ENCODE results near the gene MYL6. TPM values are rescaled to one million over a fixed set of nuclear protein-coding genes. Genes with fewer than 3 reads are reported as not detected.

MYL6 gene
- total and polyA plus RNA-seq, 4 donors = 887 to 2,396 (median 1,446) TPM

DNA sequence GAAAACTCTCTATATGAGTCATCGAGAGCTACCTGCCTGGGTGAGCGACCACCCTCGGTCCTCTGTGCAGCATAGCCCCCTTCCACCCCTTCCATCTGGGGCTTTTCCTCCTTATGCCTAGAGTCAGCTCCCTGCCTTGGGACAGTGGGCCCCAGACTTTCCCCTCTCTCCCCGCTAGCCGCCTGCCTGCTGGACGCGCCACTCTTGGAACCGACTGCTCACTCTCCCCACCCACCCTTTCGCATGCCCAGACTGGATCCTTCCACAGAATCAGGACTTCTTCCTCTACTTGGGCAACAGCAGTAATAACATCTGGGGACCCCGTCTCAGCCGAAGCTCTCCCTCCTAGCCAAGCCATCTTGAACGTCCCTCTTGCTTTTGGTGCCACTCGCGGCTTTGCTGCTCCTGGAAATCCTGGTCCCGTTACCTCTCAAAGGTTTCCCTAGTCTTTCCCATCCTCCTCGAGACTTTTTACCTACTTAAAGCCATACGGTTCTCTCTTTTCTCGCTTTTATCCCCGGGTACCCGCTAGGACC, 29.4 kb upstream of the MYL6 start:
- under 1% methylated on average over 20 of the region's 20 CpGs for WGBS (ENCODE audit: insufficient coverage)
- DNase-seq (ENCODE audit: low read depth in 4 of 6, low spot score in 6 of 6) = peak in 2 of 6 donors; percentile 32 to 51
- Histone ChIP-seq H3K4me1 (ENCODE audit: control insufficient read depth, insufficient read depth, low read length) (peaks cover 30% of the 10 kb centered on the region), H3K9me3 (ENCODE audit: control insufficient read depth, insufficient read depth, low read length) (no peaks in the 10 kb centered on the region), H3K27me3 (ENCODE audit: control insufficient read depth, insufficient read depth, low read length) (no peaks in the 10 kb centered on the region), H3K27ac (ENCODE audit: low read depth, low read length) (peak overlapping the region; percentile 92), H3K36me3 (ENCODE audit: control insufficient read depth, insufficient read depth, low read length) (peaks cover 39% of the 10 kb centered on the region), H3K4me3 (ENCODE audit: low read depth, low read length) (peak overlapping the region; percentile 91)

DNA sequence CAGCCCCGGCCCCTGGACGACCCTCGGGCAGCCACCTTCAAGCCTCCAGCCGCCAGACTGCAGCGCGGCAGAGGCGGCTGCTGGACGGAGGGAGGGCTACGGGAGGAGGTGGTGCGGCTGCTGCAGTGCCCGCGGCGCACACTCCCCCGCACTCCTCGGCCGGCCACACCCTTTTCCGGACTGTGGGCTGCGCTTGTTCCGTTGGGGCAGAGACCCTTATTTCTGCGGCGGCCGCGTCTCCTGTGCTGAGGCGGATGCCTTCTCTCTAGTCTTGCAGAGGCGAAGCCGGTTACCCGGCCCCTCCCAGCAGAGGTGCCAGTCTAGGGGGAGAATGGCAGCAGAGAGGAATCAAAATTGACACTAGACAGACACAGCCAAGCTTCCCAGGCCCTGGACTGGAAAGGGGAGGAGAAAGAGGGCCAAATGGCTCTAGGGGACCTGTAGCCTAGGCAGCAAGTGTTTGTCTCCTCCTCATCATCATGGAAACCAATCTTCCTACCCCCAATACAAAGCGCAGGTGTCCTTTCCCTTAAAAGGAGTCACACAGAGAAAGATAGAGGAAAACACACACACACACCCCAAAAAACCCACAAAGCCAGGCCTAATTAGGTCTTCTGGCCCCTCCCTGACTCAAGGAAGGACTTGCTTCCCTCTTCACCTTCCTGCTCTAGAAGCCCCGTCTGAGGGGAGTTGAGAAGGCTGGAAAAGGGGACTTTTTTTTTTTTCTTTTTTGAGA, 28.8 kb upstream of the MYL6 start:
- Histone ChIP-seq H3K9me3 (ENCODE audit: control insufficient read depth, insufficient read depth, low read length) (no peaks in the 10 kb centered on the region), H3K36me3 (ENCODE audit: control insufficient read depth, insufficient read depth, low read length) (peaks cover 46% of the 10 kb centered on the region), H3K27ac (ENCODE audit: low read depth, low read length) (peak overlapping the region; percentile 92), H3K4me3 (ENCODE audit: low read depth, low read length) (peak overlapping the region; percentile 91), H3K4me1 (ENCODE audit: control insufficient read depth, insufficient read depth, low read length) (peaks cover 30% of the 10 kb centered on the region), H3K27me3 (ENCODE audit: control insufficient read depth, insufficient read depth, low read length) (no peaks in the 10 kb centered on the region)
- DNase-seq (ENCODE audit: low read depth in 4 of 6, low spot score in 6 of 6) = peak in 2 of 6 donors; percentile 56 to 66
- under 1% methylated on average over 23 of the region's 29 CpGs for WGBS (ENCODE audit: insufficient coverage)

DNA sequence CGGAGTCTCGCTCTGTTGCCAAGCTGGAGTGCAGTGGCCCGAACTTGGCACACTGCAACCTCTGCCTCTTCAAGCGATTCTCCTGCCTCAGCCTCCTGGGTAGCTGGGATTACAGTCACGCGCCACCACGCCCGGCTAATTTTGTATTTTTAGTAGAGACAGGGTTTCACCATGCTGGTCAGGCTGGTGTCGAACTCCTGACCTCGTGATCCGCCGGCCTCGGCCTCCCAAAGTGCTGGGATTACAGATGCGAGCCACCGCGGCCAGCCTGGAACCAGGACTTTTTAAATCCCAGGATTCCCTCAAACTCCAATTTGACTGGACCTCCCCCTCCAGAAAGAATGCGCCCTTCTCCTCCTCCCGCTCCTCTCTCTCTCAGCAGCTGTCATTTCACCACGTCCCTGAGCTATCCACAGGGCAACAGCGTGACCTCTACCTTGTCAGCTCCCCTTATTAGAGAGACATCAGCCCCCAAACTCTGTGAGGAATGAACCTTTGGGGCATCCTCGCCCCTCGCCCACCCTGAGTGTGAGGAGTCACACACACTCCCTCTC, 28.1 kb upstream of the MYL6 start:
- peak overlapping the region; percentile 91 for H3K4me3 ChIP-seq (ENCODE audit: low read depth, low read length)
- H3K4me1 ChIP-seq (ENCODE audit: control insufficient read depth, insufficient read depth, low read length) = peaks cover 30% of the 10 kb centered on the region
- H3K36me3 ChIP-seq (ENCODE audit: control insufficient read depth, insufficient read depth, low read length) = peaks cover 50% of the 10 kb centered on the region
- DNase-seq (ENCODE audit: low read depth in 4 of 6, low spot score in 6 of 6) = no peak
- H3K27ac ChIP-seq (ENCODE audit: low read depth, low read length) = no peak overlapping the region
- no peaks in the 10 kb centered on the region for H3K9me3 ChIP-seq (ENCODE audit: control insufficient read depth, insufficient read depth, low read length)
- 73% methylated on average over 22 of the region's 22 CpGs for WGBS (ENCODE audit: insufficient coverage)
- no peaks in the 10 kb centered on the region for H3K27me3 ChIP-seq (ENCODE audit: control insufficient read depth, insufficient read depth, low read length)

DNA sequence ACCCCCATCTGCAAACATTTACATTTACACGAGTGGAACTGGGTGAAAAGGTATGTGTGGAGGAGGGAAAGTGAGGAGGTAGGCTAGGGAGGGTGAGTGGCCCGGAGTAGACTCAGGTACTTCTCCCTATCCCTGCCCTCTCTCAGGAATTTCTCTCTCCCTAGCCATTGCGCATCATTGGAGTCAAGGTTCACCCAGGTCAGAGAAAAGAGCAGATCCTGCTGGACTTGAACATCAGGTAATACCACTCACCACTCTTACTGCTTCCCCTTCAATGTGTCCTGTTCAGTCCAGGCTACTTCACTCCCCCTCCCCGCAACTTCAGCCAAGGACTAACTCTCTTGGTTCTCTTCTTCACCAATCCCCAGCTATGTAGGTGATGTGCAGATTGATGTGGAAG, 27.3 kb upstream of the MYL6 start:
- no peak for DNase-seq (ENCODE audit: low read depth in 4 of 6, low spot score in 6 of 6)
- H3K4me1 ChIP-seq (ENCODE audit: control insufficient read depth, insufficient read depth, low read length) = peaks cover 30% of the 10 kb centered on the region
- 100% methylated on average over 1 of the region's 4 CpGs for WGBS (ENCODE audit: insufficient coverage)
- H3K9me3 ChIP-seq (ENCODE audit: control insufficient read depth, insufficient read depth, low read length) = no peaks in the 10 kb centered on the region
- no peak overlapping the region for H3K27ac ChIP-seq (ENCODE audit: low read depth, low read length)
- H3K4me3 ChIP-seq (ENCODE audit: low read depth, low read length) = no peak overlapping the region
- H3K27me3 ChIP-seq (ENCODE audit: control insufficient read depth, insufficient read depth, low read length) = no peaks in the 10 kb centered on the region
- H3K36me3 ChIP-seq (ENCODE audit: control insufficient read depth, insufficient read depth, low read length) = peaks cover 53% of the 10 kb centered on the region

DNA sequence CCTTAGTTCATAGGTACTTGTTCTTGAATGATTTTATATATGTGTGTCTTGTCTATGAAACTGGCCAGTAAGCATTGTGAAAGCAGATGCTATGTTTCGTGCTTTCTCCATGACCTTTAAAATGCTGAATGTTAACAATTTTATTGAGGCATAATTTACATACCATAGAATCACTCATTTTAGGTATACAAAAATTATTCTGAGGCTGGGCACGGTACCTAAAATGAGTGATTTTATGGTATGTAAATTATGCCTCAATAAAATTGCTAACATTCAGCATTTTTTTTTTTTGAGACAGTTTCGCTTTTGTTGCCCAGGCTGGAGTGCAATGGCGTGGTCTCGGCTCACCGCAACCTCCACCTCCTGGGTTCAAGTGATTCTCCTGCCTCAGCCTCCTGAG, 23.3 kb upstream of the MYL6 start:
- Histone ChIP-seq H3K27me3 (ENCODE audit: control insufficient read depth, insufficient read depth, low read length) (no peaks in the 10 kb centered on the region), H3K4me1 (ENCODE audit: control insufficient read depth, insufficient read depth, low read length) (peaks cover 7% of the 10 kb centered on the region), H3K27ac (ENCODE audit: low read depth, low read length) (no peak overlapping the region), H3K4me3 (ENCODE audit: low read depth, low read length) (no peak overlapping the region), H3K9me3 (ENCODE audit: control insufficient read depth, insufficient read depth, low read length) (no peaks in the 10 kb centered on the region), H3K36me3 (ENCODE audit: control insufficient read depth, insufficient read depth, low read length) (peaks cover 91% of the 10 kb centered on the region)
- no peak for DNase-seq (ENCODE audit: low read depth in 4 of 6, low spot score in 6 of 6)
- 96% methylated on average over 4 of the region's 6 CpGs for WGBS (ENCODE audit: insufficient coverage)

DNA sequence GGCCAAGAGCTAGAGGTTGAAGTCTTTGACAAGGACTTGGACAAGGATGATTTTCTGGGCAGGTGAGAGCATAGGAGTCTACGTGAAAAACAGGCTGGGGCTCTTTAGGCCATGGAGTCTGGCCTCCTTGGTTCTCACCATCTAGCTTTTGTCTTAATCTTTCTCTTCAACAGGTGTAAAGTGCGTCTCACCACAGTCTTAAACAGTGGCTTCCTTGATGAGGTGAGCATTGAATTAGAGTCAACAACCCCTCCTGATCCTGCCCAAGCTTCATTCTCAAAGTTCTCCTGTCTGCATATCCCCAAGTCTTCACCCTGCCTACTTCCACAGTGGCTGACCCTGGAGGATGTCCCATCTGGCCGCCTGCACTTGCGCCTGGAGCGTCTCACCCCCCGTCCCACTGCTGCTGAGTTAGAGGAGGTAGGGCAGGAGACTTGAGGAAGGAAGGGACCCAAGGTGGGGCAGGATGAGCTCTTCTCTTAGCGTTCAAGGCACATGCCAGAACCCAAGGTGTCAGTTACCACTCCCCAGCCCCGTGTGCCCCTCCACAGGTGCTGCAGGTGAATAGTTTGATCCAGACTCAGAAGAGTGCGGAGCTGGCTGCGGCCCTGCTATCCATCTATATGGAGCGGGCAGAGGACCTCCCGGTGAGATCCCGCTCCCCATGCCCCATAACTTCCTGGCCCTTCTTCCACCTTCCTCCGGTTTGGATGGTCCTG, 20.1 kb upstream of the MYL6 start:
- no peaks in the 10 kb centered on the region for H3K4me1 ChIP-seq (ENCODE audit: control insufficient read depth, insufficient read depth, low read length)
- H3K36me3 ChIP-seq (ENCODE audit: control insufficient read depth, insufficient read depth, low read length) = peaks cover 86% of the 10 kb centered on the region
- no peaks in the 10 kb centered on the region for H3K9me3 ChIP-seq (ENCODE audit: control insufficient read depth, insufficient read depth, low read length)
- DNase-seq (ENCODE audit: low read depth in 4 of 6, low spot score in 6 of 6) = no peak
- 95% methylated on average over 5 of the region's 14 CpGs for WGBS (ENCODE audit: insufficient coverage)
- H3K27ac ChIP-seq (ENCODE audit: low read depth, low read length) = no peak overlapping the region
- no peaks in the 10 kb centered on the region for H3K27me3 ChIP-seq (ENCODE audit: control insufficient read depth, insufficient read depth, low read length)
- H3K4me3 ChIP-seq (ENCODE audit: low read depth, low read length) = no peak overlapping the region

DNA sequence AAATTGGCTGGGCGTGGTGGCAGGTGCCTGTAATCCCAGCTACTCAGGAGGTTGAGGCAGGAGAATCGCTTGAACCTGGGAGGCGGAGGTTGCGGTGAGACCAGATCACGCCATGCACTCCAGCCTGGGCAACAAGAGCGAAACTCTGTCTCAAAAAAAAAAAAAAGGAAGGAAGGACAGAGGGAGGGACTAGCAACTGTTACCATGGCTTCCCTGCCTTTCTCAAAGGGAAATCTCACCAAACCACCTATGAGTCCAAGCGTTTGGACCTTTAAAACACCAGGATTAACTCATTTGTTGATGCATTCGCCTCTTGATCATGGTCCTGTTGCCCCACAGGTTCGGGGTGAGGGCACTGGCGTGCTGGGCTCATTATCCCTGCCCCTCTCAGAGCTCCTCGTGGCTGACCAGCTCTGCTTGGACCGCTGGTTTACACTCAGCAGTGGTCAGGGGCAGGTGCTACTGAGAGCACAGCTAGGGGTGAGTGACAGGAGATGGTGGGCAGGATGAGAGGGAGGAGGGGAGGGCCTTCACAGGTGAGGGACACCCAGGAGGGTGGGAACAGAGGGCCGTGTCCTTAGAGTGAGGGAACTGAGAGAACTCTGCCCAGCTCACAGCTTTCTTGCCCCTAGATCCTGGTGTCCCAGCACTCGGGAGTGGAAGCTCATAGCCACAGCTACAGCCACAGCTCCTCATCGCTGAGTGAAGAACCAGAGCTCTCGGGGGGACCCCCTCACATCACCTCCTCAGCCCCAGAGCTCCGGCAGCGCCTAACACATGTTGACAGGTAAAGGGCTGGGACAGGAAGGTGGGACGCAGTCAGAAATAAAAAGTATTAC, 16.0 kb upstream of the MYL6 start:
- no peak overlapping the region for H3K27ac ChIP-seq (ENCODE audit: low read depth, low read length)
- no peak for DNase-seq (ENCODE audit: low read depth in 4 of 6, low spot score in 6 of 6)
- 89% methylated on average over 9 of the region's 19 CpGs for WGBS (ENCODE audit: insufficient coverage)
- no peaks in the 10 kb centered on the region for H3K4me1 ChIP-seq (ENCODE audit: control insufficient read depth, insufficient read depth, low read length)
- no peaks in the 10 kb centered on the region for H3K27me3 ChIP-seq (ENCODE audit: control insufficient read depth, insufficient read depth, low read length)
- H3K36me3 ChIP-seq (ENCODE audit: control insufficient read depth, insufficient read depth, low read length) = peaks cover 59% of the 10 kb centered on the region
- no peak overlapping the region for H3K4me3 ChIP-seq (ENCODE audit: low read depth, low read length)
- no peaks in the 10 kb centered on the region for H3K9me3 ChIP-seq (ENCODE audit: control insufficient read depth, insufficient read depth, low read length)

DNA sequence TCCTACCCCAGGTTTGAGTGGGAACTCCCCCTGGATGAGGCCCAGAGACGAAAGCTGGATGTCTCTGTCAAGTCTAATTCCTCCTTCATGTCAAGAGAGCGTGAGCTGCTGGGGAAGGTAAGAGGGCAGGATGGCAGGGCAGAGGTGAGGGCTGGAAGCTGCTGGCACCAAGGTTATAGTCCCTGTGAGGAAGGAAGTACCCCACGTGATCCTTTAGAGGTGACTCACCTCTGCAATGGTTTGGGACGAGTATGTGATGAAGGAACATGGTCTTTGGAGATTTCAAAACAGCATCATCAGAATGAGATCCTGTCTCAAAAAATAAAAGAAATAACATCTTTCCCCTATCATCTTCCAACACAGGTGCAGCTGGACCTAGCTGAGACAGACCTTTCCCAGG, 14.9 kb upstream of the MYL6 start:
- Histone ChIP-seq H3K36me3 (ENCODE audit: control insufficient read depth, insufficient read depth, low read length) (peaks cover 49% of the 10 kb centered on the region), H3K4me1 (ENCODE audit: control insufficient read depth, insufficient read depth, low read length) (no peaks in the 10 kb centered on the region), H3K27me3 (ENCODE audit: control insufficient read depth, insufficient read depth, low read length) (no peaks in the 10 kb centered on the region), H3K4me3 (ENCODE audit: low read depth, low read length) (no peak overlapping the region), H3K9me3 (ENCODE audit: control insufficient read depth, insufficient read depth, low read length) (no peaks in the 10 kb centered on the region), H3K27ac (ENCODE audit: low read depth, low read length) (no peak overlapping the region)
- no peak for DNase-seq (ENCODE audit: low read depth in 4 of 6, low spot score in 6 of 6)
- WGBS (ENCODE audit: insufficient coverage) = 100% methylated on average over 1 of the region's 4 CpGs

DNA sequence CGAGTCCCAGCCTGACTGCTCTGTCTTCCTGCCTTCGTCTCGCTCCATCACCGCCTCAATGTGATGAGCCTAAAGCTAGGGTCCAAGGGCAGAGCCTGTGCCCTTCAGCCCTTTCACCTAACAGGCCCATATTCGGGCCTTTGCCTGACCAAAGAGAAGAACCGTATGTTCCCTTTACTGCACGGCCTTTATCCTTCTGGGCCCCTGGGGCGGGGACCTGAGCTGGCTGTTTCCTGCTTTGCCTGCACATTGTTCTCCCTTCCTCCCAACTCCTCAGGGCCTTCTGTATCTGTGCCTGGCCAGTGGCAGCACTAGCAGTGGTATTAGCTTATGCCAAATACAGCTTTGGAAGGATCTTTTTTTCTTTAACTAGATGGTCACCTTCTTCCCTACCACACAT, 14.3 kb upstream of the MYL6 start:
- H3K36me3 ChIP-seq (ENCODE audit: control insufficient read depth, insufficient read depth, low read length) = peaks cover 44% of the 10 kb centered on the region
- peak overlapping the region; percentile 25 for H3K27ac ChIP-seq (ENCODE audit: low read depth, low read length)
- no peak overlapping the region for H3K4me3 ChIP-seq (ENCODE audit: low read depth, low read length)
- no peak for DNase-seq (ENCODE audit: low read depth in 4 of 6, low spot score in 6 of 6)
- WGBS (ENCODE audit: insufficient coverage) = 77% methylated on average over 8 of the region's 8 CpGs
- H3K27me3 ChIP-seq (ENCODE audit: control insufficient read depth, insufficient read depth, low read length) = no peaks in the 10 kb centered on the region
- no peaks in the 10 kb centered on the region for H3K9me3 ChIP-seq (ENCODE audit: control insufficient read depth, insufficient read depth, low read length)
- H3K4me1 ChIP-seq (ENCODE audit: control insufficient read depth, insufficient read depth, low read length) = no peaks in the 10 kb centered on the region

Data from spinal cord (tissue), 10 donors.